HG03442 (cell line): ENCODE measurements around the gene PDK1.
"Not testable (repeated sequence)": the region's sequence is repeated elsewhere in the genome, so short reads cannot be mapped to it uniquely, and the experiment has no call there.

Experiments used
- ATAC-seq: cut with Tn5 transposase; IDR thresholded peaks from one replicate; pipeline ENCODE4 v1.9.1; 2021; ENCODE audit warnings: mild to moderate bottlenecking, moderate library complexity; ENCODE audit not compliant: unreplicated experiment

PDK1 gene

GRCh38 chr2:172552547-172553291 lies 3.2 kb upstream of the PDK1 start:
- no peak for ATAC-seq

GRCh38 chr2:172554352-172555271 lies 1.3 kb upstream of the PDK1 start:
- ATAC-seq = no peak

- ATAC-seq = no peak
Measured at GRCh38 chr2:172555272-172555521, 693 bp upstream of the PDK1 start.

GRCh38 chr2:172556284-172557033 lies 569 bp downstream of the PDK1 start:
- peak; percentile 70 for ATAC-seq

- no peak for ATAC-seq
Measured at GRCh38 chr2:172558372-172558771, 2.5 kb downstream of the PDK1 start.

- no peak for ATAC-seq
Measured at GRCh38 chr2:172560721-172561120, 4.8 kb downstream of the PDK1 start.

- ATAC-seq = no peak
Measured at GRCh38 chr2:172561270-172561669, 5.4 kb downstream of the PDK1 start.

GRCh38 chr2:172562298-172562697 lies 6.4 kb downstream of the PDK1 start:
- no peak for ATAC-seq

GRCh38 chr2:172564376-172564775 lies 8.5 kb downstream of the PDK1 start:
- no peak for ATAC-seq

- ATAC-seq = no peak
Measured at GRCh38 chr2:172571245-172571644, 15.4 kb downstream of the PDK1 start.

GRCh38 chr2:172572981-172573380 lies 17.1 kb downstream of the PDK1 start:
- ATAC-seq = no peak

GRCh38 chr2:172574965-172575364 lies 19.1 kb downstream of the PDK1 start:
- no peak for ATAC-seq

- no peak for ATAC-seq
Measured at GRCh38 chr2:172578054-172578453, 22.2 kb downstream of the PDK1 start.

GRCh38 chr2:172578860-172579512 lies 23.1 kb downstream of the PDK1 start:
- ATAC-seq = no peak

GRCh38 chr2:172580544-172580943 lies 24.7 kb downstream of the PDK1 start:
- ATAC-seq = no peak

- ATAC-seq = no peak
Measured at GRCh38 chr2:172582656-172583055, 26.8 kb downstream of the PDK1 start.

GRCh38 chr2:172586245-172586891 lies 30.5 kb downstream of the PDK1 start:
- no peak for ATAC-seq

- ATAC-seq = not testable (repeated sequence)
Measured at GRCh38 chr2:172587231-172587630, 31.3 kb downstream of the PDK1 start.

- ATAC-seq = no peak
Measured at GRCh38 chr2:172588931-172589330, 33.0 kb downstream of the PDK1 start.

- not testable (repeated sequence) for ATAC-seq
Measured at GRCh38 chr2:172591386-172591785, 35.5 kb downstream of the PDK1 start.

GRCh38 chr2:172592190-172592589 lies 36.3 kb downstream of the PDK1 start:
- ATAC-seq = not testable (repeated sequence)
